Hindlimb muscle (tissue), 1 donor: ENCODE measurements around the gene NOSIP. TPM values are rescaled to one million over a fixed set of nuclear protein-coding genes. Genes with fewer than 3 reads are reported as not detected.
A peak's percentile ranks its signal among the peaks of the same experiment; 100 is the strongest.
"Not testable (repeated sequence)": the region's sequence is repeated elsewhere in the genome, so short reads cannot be mapped to it uniquely, and the experiment has no call there.

Experiments used
- DNase-seq: peaks from one replicate; pipeline ENCODE4 v3.0.0-alpha.2; 2013
- polyA plus RNA-seq: library from polyadenylated mRNA; unstranded; fragments of 120-200 nt; gene quantifications from one replicate; pipeline ENCODE4 v1.2.1, GENCODE V29; 2013; ENCODE audit not compliant: insufficient read length

The NOSIP gene, protein sequence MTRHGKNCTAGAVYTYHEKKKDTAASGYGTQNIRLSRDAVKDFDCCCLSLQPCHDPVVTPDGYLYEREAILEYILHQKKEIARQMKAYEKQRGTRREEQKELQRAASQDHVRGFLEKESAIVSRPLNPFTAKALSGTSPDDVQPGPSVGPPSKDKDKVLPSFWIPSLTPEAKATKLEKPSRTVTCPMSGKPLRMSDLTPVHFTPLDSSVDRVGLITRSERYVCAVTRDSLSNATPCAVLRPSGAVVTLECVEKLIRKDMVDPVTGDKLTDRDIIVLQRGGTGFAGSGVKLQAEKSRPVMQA
- polyA plus RNA-seq = 59.7 TPM

DNA sequence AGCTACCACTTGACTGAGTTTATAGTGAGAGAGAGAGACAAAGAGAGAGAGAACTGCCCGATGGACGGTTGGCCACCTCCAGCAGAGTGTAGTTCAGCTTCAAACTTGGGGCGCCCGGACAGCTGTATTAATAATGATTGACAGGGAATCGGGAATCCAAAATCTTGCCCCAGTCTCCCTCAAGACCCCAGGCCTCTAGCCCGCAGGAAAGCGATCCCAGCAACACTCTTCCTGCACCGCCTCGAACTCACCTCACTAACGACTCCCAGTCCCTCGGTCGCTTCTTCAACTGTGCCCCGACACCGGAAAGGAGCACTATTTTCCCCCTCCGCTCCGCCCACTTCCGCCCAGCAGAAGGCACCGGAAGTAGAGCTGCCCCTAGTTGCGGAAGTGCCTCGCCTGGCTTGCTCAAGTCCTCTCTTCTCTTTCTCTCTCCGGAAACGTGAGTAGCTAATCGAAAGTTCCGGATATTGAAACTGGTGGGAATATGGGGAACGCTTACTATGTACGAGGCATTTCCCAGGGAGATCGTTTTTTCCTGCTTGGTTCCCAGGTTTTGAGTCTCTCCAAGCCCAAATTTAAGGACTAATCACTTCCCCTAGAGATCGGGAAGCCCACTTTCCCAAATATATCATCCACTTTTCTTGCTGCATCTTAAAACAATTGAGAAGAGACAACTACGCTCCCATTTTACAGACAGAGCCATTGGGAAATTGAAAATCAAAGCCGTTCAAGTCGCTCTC, at the start of gene NOSIP:
Gene NOSIP (minus strand): TSS at position 293 of the 743 bp plus-strand sequence. CDS start 19,865 bp downstream, outside the sequence.
- peak; percentile 97 for DNase-seq

DNA sequence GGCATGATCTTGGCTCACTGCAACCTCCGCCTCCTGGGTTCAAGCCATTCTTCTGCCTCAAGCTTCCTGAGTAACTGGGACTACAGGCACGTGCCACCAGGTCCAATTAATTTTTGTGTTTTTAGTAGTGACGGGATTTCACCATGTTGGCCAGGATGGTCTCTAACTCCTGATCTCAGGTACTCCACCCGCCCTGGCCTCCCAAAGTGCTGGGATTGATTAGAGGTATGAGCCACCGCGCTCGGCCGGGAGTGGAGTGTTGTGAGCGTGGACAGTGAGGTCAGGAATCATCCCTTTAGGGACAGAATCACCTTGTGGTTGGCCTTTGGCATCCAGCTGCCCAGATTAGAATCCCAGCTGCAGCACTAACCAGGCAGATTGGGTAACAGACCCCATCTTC, 49.3 kb upstream of the NOSIP start:
- no peak for DNase-seq

DNA sequence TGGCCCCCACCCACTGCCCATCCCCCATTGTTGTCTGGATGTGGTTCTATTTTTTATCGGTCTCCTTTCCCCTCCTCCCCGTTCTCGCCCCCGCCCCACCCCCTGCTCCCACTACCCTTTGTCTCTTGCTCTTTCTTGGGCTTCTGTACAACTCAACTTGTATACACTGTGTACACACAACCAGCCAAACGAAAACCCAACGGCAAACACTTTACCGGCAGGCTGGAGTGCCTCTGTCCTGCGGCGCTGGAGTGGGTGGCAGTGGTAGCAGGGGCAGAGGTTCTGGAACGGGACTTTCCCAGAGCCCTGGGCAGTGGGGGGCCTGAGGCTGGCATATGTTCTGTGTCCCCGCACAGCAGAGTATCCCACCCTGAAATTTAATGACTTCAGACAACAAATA, 45.9 kb upstream of the NOSIP start:
- no peak for DNase-seq

DNA sequence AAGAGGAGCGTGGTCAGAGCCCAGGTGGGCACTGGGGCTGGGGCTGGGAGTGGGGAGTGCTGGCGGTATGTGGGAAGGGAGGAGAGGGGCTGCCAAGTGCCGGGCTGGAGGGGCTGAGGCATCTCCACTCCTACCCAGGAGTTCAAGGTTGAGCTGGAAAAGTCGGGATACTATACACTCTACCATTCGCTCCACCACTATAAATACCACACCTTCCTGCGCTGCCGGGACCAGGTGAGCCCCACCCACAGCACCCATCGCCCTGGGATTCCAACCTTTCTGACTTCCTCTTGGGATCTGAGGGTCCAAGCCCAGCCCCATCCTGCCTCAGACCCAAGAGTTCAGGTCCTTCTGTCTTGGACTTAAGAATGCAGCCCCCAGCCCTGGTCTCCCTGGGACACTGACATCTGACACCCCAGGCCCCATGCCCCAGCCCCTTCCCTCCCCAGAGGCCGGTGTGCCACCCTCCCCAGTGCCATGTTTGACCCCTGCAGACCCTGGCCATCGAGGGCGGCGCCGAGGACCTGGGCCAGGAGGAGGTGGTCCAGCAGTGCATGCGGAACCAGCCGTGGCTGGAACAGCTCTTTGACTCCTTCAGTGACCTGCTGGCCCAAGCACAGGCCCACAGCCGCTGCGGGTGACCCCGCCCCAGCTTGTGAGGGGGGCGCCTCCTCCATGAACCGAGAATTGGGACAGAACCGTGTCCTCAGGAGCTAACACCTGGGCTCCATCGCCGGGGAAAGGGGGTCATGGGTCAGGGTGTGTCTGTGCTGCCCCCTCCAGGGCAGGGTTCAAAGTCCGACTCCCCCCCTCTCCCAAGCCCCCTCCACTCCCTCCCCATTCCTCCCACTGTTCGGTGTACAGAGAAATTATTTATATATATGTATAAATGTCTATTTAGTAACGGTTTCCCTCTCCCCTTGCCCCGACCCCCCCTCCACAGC, 44.9 kb upstream of the NOSIP start:
- DNase-seq = no peak

DNA sequence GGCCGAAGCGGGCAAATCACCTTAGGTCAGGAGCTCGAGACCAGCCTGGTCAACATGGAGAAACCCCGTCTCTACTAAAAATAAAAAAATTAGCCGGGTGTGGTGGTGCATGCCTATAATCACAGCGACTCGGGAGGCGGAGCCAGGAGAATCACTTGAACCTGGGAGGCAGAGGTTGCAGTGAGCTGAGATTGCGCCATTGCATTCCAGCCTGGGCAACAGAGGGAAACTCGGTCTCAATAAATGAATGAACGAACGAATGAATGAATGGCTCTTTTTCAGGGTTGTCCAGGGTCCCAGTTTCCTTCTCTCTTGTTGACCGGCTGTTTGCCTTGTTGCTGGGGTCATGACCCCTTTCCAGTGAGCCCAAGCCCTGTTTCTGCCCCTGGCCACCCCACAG, 37.5 kb upstream of the NOSIP start:
- not testable (repeated sequence) for DNase-seq

DNA sequence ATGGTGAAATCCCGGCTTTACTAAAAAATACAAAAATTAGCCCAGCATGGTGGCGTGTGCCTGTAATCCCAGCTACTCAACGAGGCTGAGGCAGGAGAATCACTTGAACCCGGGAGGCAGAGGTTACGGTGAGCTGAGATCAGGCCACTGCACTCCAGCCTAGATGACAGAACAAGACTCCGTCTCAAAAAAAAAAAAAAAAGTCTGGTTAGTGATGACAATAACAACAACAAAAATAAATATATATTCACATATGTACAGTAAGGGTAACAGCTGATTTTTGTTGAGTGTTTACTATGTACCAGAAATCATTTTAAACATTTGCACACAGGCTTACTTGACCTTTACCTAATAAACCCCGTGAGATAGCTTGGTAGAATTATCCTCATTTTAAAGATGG, 36.6 kb upstream of the NOSIP start:
- no peak for DNase-seq

DNA sequence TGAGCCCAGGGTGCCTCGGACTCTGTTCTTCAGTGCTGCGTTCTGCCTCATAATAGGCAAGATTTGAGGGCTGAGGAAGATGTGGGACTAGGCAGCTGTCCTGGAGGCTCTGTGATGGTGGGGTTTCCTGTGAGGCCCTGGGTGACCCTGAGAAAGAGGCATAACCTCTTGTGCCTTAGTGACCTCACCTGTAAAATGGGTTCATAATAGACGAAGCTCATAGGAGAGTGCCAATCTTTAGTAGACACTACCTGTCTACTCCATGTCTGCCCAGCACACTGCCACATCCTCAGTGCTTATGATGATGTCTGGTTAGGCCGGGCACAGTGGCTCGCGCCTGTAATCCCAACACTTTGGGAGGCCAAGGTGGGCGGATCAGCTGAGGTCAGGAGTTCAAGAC, 36.2 kb upstream of the NOSIP start:
- DNase-seq = no peak

DNA sequence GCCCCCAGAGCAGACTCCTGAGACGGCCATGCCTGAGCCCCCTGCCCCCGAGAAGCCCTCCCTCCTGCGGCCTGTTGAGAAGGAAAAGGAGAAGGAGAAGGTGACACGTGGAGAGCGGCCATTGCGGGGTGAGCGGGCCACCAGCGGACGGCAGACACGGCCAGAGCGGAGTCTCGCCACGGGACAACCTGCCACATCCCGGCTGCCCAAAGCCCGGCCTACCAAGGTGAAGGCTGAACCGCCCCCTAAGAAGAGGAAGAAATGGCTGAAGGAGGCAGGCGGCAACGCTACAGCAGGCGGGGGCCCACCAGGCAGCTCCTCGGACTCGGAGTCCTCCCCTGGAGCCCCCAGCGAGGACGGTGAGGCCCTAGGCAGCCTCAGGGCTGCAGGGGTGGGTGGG, 35.5 kb upstream of the NOSIP start:
- DNase-seq = no peak

DNA sequence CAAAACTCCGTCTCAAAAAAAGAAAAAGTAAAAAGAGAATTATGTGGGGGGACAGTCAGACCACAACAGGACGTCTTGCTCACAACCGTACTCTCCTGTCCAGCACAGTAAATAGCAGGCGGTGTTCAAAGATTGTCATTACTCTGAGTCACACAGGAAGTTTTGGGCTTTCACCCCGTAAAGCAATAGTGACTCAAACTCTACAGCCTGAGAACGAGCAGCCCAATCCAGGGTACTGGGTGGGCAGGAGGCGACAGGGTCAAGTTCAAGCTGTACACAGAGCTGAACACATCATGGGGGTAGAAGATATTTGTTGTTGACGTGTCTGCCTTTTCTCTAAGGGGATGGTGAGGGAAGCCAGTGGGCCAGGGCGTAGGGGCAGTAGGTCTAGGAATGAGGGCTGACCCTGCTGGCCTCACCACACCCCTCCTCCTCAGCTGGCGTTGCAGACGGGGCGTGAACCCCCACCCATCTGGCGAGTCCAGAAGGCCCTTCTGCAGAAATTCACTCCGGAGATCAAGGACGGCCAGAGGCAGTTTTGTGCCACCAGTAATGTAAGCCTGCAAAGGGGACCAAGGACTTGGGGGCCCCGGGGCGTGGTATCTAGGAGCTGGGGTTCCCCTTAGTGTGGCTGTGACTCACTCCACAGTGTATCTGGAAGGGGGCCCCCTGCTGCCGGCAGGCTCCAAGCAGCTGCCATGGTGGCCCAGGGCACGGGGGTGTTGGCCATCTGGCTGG, 33.9 kb upstream of the NOSIP start:
- no peak for DNase-seq

DNA sequence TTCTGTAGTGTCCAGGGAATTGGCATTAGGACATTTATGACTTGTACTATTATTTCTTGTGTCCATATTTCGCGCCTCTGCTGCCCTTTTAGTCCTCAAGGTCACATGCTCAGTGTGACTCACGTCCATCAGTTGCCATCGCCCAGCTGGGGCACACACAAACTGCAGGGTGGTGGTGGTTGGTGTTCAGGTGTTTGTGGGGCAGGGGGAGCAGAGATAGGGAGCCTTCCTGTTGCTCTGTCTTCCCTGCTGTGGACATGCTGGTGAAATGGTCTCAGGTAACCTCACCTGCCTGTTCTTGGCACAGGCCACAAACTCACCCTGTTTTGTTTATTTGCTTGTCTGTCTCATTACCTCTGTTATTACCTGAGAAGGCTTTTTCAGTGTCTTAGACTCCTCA, 33.0 kb upstream of the NOSIP start:
- no peak for DNase-seq

DNA sequence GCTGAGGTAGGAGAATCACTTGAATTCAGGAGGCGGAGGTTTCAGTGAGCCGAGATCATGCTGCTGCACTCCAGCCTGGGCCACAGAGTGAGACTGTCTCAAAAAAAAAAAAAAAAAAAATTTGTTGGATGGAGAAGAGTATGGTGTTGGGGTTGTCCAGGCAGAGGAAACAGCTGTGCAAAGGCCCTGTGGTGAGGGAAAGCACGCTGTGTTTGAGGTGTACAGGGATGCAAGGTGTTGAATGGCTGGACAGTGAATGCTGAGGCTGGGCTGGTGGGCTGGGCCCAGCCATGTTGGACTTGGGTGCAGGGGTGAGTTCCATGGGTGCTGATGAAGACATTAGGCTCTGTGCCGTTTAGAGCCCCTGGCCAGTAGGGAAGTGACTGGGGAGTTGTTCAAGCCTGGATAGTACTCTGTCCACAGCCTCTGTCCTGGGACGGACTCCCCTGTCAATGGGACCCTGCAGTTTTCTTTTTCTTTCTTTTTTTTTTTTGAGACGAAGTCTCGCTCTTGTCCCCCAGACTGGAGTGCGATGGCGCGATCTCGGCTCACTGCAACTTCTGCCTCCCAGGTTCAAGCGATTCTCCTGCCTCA, 29.2 kb upstream of the NOSIP start:
- no peak for DNase-seq

DNA sequence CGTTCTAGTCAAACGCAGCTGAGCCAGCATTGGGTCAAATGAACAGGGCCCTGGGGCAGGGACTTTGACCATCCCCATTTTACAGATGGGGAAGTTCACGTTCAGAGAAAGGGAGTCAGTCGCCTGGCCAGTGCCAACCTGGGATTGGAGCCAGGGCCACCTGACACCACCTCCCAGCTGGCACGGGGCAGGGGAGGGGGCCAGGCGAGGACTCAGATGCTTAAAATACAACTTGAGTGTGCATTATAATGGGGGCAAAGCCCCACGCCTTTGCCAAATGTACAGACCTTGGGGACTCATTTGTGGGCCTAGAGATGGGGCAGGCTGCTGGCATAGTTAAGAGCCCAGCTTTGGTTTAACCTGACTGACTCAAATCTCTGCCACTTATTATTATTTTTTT, 25.2 kb upstream of the NOSIP start:
- DNase-seq = no peak

DNA sequence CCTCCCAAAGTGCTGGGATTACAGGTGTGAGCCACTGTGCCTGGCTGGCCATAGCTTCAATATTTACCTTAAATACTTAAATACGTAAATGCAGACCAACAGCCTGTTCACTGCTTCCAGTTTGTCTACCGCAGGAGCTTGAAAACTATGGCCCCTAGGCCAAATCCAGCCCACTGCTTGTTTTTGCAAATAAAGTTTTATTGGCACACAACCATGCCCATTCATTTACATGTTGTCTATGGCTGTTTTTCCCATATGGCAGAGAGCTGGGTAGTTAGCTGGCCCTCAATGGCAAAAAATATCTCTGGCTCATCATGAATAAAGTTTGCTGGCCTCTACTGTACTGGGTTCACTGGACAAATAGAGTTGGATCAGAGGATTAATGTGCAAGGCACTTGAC, 22.4 kb upstream of the NOSIP start:
- no peak for DNase-seq

DNA sequence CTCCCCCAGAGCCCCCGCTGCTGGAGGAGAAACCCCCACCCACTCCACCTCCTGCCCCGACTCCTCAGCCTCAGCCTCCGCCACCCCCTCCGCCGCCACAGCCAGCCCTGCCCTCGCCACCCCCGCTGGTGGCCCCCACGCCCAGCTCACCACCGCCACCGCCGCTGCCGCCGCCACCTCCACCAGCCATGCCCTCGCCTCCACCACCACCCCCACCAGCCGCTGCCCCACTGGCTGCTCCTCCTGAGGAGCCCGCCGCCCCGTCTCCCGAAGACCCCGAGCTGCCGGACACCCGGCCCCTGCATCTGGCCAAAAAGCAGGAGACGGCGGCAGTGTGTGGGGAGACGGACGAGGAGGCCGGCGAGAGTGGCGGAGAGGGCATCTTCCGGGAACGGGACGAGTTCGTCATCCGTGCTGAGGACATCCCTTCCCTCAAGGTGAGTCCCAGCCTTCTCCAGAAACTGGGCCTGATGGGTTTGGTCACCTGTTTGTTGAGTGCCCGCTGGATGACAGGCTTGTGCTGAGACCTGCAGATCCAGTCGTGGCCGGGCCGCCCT, 21.2 kb upstream of the NOSIP start:
- no peak for DNase-seq

DNA sequence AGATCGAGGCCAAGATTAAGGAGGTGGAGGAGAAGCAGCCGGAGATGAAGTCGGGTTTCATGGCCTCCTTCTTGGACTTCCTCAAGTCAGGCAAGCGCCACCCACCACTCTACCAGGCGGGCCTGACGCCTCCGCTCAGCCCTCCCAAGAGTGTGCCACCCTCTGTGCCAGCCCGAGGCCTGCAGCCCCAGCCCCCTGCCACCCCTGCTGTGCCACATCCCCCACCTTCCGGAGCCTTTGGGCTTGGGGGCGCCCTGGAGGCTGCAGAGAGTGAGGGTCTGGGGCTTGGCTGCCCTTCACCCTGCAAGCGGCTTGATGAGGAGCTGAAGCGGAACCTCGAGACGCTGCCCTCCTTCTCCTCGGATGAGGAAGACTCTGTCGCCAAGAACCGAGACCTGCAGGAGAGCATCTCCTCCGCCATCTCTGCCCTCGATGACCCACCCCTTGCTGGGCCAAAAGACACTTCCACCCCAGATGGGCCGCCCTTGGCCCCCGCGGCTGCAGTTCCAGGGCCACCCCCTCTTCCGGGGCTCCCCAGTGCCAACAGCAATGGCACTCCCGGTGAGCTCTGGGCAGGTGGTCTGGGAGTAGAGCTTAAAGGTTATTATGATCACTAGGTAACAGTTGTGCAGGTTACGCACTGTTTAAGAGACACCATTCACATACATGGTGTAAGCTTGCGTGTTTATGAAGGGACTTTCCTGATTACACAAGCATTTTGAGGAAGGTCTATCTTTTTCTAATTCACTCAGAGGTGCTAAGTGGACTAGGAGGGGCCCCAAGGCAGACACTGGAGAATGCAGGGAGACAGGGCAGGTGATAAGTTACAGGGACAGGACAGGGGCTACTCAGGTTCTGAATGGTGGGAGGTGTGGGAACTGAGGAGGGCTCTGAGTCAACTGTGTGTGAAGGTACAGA, 19.3 kb upstream of the NOSIP start:
- no peak for DNase-seq

DNA sequence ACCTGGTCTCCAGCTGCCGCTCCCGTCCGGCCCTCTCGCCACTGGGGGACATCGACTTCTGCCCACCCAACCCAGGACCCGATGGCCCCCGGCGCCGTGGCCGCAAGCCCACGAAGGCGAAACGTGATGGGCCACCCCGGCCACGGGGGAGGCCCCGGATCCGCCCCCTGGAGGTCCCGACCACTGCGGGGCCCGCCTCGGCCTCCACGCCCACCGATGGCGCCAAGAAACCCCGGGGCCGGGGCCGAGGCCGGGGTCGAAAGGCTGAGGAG, 17.3 kb upstream of the NOSIP start:
- DNase-seq = no peak

DNA sequence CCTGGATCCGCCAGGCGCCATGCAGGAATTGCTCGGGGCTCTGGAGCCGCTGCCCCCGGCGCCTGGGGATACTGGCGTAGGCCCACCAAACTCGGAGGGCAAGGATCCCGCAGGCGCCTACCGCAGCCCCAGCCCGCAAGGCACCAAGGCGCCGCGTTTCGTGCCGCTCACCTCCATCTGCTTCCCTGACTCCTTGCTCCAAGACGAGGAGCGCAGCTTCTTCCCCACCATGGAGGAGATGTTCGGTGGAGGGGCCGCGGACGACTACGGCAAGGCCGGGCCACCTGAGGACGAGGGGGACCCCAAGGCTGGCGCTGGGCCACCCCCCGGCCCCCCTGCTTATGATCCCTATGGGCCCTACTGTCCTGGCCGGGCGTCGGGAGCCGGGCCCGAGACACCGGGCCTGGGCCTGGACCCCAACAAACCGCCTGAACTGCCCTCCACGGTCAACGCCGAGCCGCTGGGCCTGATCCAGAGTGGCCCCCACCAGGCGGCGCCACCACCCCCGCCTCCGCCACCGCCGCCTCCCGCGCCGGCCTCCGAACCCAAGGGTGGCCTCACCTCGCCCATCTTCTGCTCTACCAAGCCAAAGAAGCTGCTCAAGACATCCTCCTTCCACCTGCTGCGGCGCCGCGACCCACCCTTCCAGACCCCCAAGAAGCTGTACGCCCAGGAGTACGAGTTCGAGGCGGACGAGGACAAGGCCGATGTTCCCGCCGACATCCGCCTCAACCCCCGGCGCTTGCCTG, 16.8 kb upstream of the NOSIP start:
- DNase-seq = no peak

DNA sequence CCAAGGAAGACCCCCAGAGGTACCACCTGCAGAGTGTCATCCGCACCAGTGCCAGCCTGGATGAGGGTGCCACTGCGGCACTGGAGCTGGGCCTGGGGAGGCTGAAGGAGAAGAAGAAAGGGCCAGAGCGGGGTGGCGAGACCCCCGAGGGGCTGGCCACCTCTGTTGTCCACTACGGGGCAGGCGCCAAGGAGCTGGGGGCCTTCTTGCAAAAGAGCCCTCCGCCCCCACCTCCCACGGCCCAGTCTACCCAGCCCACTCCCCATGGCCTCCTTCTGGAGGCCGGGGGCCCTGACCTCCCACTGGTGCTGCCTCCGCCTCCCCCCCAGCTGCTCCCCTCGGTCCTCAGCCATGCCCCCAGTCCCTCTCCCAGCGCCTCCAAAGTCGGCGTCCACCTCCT, 16.1 kb upstream of the NOSIP start:
- DNase-seq = no peak

DNA sequence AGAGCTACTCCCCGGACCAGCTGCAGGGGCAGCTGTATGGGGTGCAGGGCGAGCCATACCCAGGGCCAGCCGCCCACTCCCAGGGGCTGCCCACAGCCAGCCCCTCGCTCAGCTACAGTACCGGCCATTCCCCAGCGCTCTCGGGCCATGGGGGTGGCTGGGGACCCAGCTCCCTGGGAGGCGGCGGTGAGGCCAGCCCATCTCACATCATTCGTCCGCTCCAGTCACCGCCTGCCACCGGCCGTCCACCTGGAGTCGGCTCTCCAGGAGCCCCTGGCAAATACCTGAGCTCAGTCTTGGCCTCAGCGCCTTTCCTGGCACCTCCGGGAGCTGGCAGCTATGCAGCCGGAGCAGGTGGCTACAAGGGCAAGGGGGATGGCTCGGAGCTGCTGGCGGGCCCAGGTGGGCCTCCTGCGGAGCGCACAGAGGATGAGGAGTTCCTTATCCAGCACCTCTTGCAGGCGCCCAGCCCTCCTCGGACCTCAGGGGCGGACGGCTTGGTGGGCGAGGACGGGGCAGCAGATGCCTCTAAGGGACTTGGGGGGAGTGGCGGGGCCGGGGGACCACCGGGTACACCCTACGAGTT, 15.6 kb upstream of the NOSIP start:
- no peak for DNase-seq
